ENCODE measurements around the gene UNCX.

UNCX gene

GRCh38 chr7:1232103-1232466 is 587 bp upstream of the UNCX start:
- DNase-seq (ENCODE audit: low spot score) = no peak

GRCh38 chr7:1233333-1234048 is 819 bp downstream of the UNCX start:
- no peak for DNase-seq (ENCODE audit: low spot score)

GRCh38 chr7:1234049-1234880 is 1.6 kb downstream of the UNCX start:
- DNase-seq (ENCODE audit: low spot score) = no peak

- no peak for DNase-seq (ENCODE audit: low spot score)
Measured at GRCh38 chr7:1234881-1235500, 2.3 kb downstream of the UNCX start.

- DNase-seq (ENCODE audit: low spot score) = no peak
Measured at GRCh38 chr7:1235501-1236131, 2.9 kb downstream of the UNCX start.

- DNase-seq (ENCODE audit: low spot score) = no peak
Measured at GRCh38 chr7:1236132-1236661, 3.5 kb downstream of the UNCX start.

GRCh38 chr7:1236831-1237701 is 4.4 kb downstream of the UNCX start:
- no peak for DNase-seq (ENCODE audit: low spot score)

GRCh38 chr7:1237704-1238255 is 5.1 kb downstream of the UNCX start:
- DNase-seq (ENCODE audit: low spot score) = no peak

- no peak for DNase-seq (ENCODE audit: low spot score)
Measured at GRCh38 chr7:1238450-1238882, 5.8 kb downstream of the UNCX start.

GRCh38 chr7:1238931-1239802 is 6.5 kb downstream of the UNCX start:
- no peak for DNase-seq (ENCODE audit: low spot score)

- no peak for DNase-seq (ENCODE audit: low spot score)
Measured at GRCh38 chr7:1239803-1240516, 7.3 kb downstream of the UNCX start.

GRCh38 chr7:1240517-1241257 is 8.0 kb downstream of the UNCX start:
- no peak for DNase-seq (ENCODE audit: low spot score)

GRCh38 chr7:1241258-1241602 is 8.6 kb downstream of the UNCX start:
- DNase-seq (ENCODE audit: low spot score) = no peak

GRCh38 chr7:1241603-1242255 is 9.1 kb downstream of the UNCX start:
- DNase-seq (ENCODE audit: low spot score) = no peak

GRCh38 chr7:1242256-1242605 is 9.6 kb downstream of the UNCX start:
- DNase-seq (ENCODE audit: low spot score) = no peak

- no peak for DNase-seq (ENCODE audit: low spot score)
Measured at GRCh38 chr7:1242606-1243289, 10.1 kb downstream of the UNCX start.

- DNase-seq (ENCODE audit: low spot score) = no peak
Measured at GRCh38 chr7:1243290-1243963, 10.8 kb downstream of the UNCX start.

Data from iPS-NIHi11 (cell line).